ENCODE results near the gene SPACDR. TPM values are rescaled to one million over a fixed set of nuclear protein-coding genes. Genes with fewer than 3 reads are reported as not detected.
"Not testable (repeated sequence)": the region's sequence is repeated elsewhere in the genome, so short reads cannot be mapped to it uniquely, and the experiment has no call there.

The SPACDR gene
- polyA plus RNA-seq, 5 donors: 2.0 to 6.2 (median 4.0) TPM

DNA sequence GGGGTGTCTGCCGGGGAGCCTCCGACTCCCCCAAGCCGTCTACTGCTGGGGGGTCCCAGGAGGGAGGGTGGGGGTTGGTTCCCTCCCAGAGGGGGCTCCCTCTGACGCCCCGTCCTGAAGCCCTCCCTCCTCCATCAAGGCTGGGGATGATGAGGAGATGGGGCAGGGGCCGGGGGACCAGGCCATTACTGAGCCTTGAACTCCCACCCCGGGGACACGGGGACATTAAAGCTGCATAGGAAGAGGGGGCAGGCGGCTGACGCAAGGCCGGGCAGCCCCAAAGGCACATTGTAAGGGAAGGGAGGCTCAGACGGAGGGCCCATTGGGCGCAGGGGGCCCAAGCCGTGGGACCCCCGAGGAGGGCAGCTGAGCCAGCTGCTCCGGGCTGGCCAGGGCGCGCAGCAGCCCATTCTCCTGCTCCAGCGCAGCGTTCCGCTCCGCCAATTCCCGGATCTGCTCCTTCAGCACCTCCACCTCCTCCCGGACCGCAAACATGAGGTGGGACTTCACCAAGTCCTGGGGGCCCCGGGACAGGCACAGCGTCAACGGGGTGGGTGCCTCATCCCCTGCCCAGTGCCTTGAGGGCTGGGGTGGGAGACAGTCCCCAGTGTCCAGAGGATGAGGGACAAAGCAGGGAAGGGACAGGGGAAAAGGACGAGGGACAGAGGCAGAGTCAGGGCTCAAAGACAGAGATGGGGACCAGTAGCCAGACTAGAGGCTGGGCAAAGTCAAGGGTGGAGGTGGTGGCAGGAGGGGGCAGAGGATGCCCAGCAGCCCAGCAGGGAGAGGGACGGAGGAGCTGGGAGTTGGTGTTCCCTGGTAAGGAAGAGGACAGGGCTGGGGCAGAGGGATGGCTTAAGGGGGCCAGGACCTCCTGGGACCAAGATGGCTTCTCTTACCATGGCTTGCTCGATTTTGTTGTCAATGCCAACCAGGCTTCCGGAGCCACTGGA, 2.9 kb upstream of the SPACDR start:
- DNase-seq: no peak

DNA sequence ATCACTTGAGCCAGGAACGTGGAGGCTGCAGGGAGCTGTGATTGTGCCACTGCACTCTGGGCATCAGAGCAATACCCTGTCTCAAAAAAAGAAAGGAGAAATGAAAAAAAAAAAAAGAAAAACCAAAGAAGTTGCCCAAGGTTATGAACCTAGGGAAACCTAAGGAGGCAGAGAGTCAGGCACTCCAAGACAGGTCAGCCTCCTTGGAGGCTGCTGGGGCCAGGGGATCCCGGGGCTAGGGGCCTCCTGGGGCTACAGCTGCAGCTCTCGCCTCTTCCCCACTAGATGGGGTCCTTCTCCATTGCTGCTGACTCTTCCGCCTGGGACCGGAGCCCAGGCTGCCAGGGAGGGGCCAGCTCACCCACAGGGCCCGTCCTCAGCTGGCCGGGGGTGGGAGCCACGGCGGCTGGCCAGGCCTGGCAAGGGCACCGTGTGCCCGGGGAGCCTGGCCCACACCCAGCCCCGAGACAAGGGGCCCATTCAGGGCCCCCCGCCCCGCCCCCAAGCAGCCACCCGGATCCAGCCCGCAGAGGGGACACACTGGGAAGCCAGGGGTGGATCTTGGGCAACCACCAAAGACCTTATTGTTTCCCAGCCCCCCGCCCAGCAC, 1.7 kb upstream of the SPACDR start:
- peak; percentile 80 to 81 for DNase-seq

DNA sequence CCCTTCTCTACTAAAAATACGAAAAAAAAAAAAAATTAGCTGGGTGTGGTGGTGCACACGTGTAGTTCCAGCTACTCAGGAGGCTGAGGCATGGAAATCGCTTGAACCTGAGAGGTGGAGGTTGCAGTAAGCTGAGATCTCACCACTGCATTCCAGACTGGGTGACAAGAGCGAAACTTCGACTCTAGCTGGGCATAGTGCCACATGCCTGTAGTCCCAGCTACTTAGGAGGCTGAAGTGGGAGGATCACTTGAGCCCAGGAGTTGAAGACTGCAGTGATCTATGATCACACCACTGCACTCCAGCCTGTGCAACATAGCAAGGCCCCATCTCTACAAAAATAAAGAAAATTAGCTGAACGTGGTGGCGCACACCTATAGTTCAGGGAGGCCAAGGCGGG, 1.2 kb upstream of the SPACDR start:
- DNase-seq: no peak

DNA sequence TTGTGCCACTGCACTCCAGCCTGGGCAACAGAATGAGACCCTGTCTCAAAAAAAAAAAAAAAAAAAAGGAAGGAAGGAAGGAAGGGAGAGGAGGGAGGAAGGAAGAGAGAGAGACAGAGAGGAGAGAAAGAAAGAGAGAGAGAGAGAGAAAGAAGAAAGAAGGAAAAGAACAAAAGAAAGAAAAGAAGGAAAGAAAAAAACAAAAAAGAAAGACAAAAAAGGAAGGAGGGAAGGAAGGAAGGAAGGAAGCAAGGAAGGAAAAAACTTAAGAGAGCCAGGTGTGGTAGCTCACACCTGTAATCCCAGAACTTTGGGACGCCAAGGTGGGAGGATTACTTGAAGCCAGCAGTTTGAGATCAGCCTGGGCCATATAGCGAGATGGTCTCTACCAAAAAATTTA, 731 bp upstream of the SPACDR start:
- DNase-seq: no peak

DNA sequence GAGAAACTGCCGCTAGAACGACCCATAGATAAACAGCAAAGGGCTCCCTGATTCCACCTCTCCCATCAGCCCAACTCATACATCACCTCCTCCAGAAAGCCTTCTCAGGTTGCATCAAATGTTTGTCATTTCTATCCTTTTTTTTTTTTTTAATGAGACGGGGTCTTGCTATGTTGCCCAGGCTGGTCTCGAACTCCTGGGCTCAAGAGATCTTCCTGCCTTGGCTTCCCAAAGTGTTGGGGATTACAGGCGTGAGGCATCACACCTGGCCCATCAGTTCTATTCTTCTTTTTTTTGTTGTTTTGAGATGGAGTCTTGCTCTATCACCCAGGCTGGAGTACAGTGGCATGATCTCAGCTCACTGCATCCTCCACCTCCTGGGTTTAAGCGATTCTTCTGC, 7.0 kb downstream of the SPACDR start:
- no peak for DNase-seq

DNA sequence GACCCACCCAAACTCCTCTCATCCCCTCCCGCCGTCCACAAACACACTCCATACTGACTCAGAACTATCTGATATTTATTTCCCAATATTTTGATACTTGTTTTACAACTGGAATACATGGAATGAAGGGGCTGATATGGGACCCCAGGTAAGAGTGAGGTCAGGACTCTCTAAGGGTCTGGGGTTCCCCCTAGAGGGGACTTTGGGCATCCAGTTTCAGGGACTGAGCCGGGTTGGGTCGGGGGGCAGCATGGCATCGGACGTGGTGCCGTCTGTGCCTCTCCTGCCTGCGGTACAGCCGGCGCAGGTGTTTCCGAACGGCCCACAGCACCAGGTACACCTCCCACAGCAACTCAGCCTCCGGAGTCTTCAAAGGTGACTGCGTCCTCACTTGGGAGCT, 7.5 kb downstream of the SPACDR start:
- no peak for DNase-seq

DNA sequence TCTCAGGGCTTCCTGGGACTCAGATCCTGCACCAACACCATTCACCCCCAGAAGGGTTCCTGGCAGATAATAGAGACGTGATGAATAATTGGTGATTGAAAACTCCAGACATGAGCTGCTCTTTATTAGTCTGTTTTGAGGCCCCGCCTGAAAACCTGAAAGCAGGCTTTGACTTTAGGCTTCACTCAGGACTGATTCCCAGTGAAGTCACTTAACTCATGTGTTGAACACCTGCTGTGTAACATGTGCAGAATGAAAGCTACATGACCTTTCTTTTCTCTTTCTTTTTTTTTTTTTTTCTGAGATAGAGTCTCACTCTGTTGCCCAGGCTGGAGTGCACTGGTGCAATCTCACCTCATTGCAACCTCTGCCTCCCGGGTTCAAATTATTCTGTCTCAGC, 8.9 kb downstream of the SPACDR start:
- no peak for DNase-seq

DNA sequence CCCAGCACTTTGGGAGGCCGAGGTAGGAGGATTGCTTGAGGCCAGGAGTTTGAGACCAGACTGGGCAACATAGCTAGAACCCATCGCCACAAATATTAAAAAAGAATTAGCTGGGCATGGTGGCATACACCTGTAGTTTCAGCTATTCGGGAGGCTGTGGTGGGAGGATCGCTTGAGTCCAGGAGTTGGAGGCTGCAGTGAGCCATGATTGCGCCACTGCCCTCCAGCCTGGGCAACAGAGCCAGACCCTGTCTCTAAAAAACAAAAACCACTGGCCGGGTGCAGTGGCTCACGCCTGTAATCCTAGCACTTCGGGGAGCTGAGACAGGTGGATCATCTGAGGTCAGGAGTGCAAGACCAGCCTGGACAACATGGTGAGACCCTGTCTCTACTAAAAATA, 10.2 kb downstream of the SPACDR start:
- DNase-seq: not testable (repeated sequence)

DNA sequence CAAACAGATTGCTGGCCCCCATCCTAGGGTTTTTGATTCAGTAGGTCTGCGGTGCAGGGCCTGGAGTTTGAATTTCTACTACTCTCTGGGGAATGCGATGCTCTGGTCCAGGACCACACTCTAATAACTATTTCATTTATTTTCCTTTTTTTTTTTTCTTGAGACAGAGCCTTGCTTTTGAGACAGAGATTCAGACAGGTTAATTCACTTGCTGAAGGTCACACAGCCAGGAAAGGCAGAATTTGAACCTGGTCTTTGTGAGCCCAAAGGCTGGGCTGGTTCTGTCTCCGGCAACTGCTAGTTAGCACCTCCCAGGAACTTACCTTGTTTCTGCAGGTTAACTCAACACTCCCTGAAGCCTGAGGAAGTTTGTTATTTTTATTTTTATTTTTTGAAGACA, 11.5 kb downstream of the SPACDR start:
- no peak for DNase-seq

DNA sequence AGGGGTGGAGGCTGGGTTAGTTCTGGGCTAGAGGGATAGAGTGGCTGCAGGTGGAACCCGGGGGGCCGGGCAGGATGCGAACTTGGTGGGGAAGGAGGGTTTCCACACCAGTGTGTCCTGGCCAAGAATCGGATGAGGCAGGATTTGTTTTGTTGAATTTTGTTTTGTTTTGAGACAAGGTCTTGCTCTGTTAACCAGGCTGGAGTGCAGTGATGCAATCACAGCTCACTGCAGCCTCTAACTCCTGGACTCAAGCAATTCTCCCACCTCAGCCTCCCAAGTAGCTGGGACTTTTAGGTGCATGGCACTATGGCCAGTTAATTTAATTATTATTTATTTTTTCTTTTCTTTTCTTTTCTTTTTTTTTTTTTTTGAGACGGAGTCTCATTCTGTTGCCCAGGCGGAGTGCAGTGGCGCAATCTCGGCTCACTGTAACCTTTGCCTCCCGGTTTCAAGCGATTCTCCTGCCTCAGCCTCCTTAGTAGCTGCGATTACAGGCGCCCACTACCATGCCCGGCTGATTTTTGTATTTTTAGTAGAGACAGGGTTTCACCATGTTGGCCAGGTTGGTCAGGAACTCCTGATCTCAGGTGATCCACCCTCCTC, 14.8 kb downstream of the SPACDR start:
- no peak for DNase-seq

DNA sequence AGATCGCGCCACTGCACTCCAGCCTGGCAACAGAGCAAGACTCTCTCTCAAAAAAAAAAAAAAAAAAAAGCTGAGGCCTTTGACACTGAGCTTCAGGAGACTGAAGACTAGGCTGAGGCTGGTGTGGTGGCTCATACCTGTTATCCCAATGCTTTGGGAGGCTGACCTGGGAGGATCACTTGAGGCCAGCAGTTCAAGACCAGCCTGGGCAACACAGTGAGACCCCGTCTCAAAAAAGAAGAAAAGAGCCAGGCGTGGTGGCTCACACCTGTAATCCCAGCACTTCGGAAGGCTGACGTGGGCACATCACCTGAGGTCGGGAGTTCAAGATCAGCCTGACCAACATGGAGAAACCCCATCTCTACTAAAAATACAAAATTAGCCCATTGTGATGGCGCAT, 16.7 kb downstream of the SPACDR start:
- DNase-seq: not testable (repeated sequence)

DNA sequence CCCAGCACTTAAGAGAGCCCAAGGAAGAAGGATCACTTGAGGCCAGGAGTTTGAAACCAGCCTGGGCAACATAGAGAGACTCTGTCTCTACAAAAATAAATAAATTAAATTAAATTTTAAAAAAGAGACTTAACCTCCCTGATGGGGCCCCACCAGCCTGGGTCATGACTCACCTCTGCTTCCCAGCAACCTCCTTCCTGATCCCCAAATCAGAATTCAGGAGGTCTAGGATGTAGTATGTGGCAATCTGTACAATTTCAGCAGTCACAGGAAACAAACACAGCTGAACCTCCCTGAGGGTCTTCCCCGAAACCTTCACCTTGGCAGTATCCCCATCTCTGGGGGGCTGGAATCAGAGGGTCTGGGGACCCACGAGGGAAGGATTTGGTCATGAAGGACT, 18.0 kb downstream of the SPACDR start:
- DNase-seq: no peak

DNA sequence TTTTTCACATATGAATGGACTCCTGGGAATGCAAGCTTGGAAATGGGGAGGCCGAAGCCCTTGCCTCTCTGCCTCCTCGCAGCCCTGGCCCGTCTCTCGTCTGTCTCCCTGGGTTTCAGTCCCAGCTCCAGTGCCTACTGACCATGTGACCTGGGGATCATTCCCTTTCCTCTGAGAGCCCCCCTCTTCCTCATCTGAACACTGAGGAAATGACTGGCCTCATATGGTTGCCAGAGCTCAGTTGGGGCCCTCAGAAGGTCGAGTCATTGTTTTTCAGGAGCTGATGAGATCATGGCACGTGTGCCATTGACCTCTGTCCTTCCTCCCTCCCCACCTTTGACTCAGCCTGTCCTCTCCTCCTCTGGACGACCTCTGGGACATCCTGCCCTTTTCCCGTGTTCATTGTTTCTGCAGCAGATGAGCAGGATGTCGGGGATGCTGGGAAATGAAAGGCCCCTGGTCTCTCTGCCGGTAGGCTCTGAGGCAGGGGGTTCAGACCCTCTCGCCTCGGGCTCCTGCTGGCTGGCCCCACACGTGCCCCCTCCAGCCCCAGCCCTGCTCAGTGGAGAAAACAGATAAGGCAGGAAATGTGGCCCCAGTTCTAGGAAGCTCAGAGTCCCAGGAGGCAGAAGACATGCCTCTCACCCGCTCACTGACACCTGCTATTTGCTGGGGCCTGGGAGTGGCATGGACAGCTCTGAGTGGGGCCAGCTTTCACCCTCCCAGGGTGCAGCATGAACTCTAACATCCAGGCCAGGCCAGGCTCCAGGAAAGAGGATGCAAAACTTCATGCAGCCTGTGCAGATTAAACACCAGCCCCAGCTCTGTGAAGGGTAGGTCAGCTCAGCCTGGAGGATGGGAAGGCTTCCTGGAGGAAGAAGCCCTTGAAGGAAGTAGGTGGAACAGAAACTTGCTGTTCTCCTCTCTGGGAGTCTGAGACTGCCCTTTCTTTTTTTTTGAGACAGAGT, 19.5 kb downstream of the SPACDR start:
- DNase-seq: peak in 1 of 2 donors; percentile 40

DNA sequence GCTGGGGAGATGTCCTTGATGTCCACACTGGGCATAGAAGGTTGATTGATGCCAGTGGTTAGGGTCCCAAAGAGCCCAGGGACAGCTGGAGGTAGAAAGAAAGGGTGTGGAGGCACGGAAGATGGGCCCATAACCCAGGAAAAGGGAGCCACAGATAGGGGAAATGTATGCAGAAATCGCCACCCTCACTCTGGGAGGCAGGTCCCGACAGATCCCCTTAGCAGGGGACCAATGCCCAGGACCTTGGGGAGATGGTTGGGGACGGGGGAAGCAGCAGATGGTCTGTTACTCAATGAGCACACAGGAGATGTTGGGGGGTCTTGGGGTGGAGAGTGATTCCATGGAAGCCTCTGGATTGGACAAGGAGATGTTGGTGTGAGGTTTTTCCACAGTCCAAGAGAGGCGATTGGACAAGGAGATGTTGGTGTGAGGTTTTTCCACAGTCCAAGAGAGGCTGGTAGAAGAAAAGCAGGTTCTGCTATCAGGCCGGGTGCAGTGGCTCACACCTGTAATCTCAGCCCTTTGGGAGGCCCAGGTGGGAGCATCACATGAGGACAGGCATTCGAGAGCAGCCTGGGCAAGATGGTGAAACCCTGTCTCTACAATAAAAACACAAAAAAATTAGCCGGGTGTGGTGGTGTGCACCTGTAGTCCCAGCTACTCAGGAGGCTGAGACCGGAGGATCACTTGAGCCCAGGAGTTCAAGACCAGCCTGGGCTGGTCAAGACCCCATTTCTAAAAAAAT, 20.8 kb downstream of the SPACDR start:
- DNase-seq: no peak

DNA sequence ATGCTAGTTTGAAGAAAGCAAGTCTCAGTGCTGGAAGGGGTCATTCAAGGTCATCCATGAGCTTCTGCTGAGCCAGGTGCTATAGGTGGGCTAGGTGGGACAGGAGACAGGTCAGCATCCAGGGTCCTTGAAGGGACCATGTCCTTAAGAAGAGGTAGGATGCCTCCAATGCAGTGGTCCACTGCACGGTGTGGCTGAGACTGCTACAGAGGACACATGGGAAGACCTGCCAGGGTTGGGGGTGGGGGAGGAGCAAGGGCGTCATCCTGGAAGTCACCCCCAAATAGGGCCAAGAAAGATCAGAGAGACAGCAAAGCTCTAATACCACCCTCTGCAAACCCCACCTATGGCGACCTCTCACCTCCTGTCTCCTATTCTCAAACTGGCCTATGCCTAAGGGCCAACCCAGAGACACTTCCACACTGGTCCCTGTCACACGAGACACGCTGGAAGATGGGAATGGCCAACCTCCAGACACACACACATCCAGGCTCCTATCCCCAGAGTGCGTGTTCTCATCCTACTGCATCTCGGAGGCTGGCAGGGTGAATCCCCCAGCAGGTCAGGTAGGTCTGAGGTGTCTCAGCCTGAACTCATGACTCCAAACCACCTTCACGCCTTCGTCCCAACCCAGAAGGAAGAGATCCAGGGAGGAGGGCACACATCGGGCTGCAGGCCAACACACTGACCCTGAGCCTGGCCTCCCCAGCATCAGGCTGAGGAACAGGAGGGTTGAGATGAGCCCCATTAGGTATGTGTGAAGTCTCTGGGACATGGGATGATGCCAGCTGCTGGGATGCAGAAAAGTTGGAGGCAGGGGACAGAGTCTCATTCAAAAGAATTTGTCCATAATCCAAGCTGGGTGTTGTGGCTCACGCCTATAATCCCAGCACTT, 22.2 kb downstream of the SPACDR start:
- DNase-seq: no peak

DNA sequence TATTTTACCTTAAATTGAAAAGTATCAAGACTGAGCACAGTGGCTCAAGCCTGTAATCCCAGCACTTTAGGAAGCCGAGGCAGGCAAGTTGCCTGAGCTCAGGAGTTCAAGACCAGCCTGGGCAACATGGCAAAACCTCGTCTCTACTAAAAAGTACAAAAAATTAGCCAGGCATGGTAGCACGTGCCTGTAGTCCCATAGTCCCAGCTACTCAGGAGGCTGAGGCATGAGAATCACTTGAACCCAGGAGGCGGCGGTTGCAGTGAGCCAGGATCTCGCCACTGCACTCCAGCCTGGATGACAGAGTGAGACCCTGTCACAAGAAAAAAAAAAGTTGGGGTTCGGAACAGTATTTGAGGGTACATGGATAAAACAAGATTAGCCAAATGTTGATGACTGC, 24.8 kb downstream of the SPACDR start:
- not testable (repeated sequence) for DNase-seq

DNA sequence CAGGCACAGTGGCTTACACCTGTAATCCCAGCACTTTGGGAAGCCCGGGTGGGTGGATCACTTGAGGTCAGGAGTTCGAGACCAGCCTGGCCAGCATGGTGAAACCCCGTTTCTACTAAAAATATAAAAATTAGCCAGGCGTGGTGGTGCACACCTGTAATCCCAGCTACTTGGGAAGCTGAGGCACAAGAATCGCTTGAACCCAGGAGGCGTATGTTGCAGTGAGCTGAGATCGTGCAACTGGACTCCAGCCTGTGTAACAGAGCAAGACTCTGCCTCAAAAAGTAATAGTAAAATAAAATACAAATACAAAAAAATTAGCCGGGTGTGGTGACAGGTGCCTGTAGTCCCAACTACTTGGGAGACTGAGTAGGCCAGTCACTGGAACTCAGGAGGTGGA, 25.3 kb downstream of the SPACDR start:
- not testable (repeated sequence) for DNase-seq

DNA sequence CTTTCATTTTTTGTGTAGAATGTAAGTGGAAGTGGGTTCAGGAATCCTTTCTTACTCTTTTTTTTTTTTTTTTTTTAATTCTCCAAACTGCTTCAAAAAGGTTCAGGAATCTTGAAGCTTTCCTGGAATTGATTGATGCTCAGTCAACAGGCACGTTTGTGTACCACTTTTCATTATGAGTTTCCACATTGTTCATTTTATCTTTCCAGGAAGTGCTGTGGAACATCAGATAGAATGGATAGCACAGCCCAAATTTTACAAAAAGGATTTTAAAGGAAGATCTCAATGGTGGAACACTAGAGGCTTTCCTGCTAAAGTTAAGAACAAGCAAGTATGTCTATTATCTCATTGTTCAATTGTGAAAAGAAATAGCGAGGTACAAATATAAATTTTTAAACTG, 25.9 kb downstream of the SPACDR start:
- no peak for DNase-seq

DNA sequence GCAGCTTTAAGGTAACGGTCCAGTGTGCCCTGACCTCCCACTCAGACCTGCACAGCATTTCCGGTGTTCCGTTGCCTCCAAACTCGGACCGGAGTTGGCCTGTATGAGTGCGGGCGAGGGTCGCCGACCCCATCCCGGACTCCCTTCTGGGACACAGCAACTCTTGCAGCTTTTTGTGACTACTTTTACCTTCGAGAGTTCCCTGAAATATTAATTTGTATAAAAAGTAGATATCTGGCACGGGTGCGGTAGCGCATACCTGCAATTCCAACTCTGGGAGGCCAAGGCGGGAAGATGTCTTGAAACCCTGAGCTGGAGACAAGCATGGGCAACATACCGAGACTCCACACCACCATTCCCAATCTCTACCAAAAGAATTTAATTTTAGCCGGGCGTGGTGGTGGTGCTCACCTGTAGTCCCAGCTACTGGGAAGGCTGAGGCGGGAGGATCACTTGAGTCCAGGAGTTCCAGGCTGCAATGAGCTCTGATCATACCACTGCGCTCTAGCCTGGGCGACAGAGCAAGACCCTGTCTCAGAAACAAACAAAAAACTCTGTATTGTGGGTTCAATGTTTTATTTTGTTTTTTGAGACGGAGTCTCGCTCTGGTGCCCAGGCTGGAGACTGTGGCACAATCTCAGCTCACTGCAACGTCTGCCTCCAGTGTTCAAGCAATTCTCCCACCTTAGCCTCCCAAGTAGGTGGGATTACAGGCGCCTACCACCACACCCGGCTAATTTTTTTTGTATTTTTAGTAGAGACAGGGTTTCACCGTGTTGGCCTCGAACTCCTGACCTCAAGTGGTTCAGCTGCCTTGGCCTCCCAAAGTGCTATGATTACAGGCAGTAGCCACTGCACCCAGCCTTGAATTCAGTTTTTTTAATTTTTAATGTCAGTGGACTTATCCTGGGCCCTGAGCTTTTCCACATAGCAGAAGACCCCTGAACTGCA, 26.6 kb downstream of the SPACDR start:
- DNase-seq: no peak
